NOMO-1 treated with DMSO at 0.1 percent for 48 hours (cell line): Measurements from ENCODE around the gene ANKS1B.
A peak's percentile ranks its signal among the peaks of the same experiment; 100 is the strongest.

ENCODE experiments used
- DNase-seq: peaks from one replicate; lab custom pipeline; 2025; ENCODE audit not compliant: unreplicated experiment; lab: John Stamatoyannopoulos, UW

ANKS1B gene

DNA sequence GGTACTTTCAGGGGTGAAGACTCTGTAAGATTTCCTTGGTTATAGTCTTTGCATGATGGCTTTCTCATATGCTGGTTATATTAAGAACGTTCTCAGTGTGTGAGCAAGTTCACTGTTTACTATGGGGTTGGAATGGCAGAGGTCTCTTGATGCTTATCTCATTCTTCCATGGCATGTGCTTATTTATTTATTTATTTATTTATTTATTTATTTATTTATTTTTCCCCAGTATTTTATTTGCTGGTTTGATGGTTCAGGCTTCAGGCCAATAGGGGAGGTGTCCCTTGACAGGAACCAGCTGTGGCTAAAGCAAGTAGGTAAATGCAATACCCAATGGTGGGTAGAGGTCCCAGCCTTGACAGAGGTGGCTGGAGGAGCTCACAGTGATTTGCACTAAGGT is 498.5 kb downstream of the ANKS1B start:
- no peak for DNase-seq

DNA sequence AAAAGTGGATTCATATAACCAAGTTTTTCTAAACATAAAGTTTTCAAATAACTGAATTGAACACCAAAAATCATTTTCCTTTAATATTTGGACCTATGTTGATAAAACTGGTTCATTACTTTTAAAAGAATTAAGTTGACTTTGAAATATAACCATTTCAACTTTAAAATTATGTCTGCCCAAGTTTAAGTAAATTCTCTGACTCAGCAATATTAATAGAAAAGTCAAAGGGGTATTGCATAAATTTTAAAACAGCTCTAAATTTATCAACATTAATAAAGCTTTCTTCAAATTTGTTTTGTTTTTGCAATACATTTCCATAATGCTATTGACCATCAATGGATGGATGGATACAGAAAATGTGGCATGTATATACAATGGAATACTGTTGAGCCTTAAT is 505.6 kb downstream of the ANKS1B start:
- DNase-seq = no peak

DNA sequence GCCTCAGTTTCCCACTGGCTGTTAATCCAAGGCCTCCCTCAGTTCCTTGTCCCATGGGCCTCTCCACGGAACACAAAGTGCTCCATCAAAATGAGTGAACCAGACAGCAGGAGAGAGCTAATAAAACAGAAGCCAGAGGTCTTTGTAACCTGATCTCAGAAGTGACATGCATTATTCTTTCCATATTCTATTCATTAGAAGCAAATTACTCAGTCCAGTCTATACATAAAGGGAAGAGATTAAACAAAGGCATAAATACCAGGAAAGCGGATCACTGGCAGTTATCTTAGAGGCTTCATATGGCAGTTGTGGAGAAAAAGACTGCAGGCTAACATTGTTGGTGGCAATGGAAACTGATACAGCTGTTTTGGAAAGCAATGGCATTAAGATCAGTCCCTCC is 507.8 kb downstream of the ANKS1B start:
- DNase-seq = no peak

DNA sequence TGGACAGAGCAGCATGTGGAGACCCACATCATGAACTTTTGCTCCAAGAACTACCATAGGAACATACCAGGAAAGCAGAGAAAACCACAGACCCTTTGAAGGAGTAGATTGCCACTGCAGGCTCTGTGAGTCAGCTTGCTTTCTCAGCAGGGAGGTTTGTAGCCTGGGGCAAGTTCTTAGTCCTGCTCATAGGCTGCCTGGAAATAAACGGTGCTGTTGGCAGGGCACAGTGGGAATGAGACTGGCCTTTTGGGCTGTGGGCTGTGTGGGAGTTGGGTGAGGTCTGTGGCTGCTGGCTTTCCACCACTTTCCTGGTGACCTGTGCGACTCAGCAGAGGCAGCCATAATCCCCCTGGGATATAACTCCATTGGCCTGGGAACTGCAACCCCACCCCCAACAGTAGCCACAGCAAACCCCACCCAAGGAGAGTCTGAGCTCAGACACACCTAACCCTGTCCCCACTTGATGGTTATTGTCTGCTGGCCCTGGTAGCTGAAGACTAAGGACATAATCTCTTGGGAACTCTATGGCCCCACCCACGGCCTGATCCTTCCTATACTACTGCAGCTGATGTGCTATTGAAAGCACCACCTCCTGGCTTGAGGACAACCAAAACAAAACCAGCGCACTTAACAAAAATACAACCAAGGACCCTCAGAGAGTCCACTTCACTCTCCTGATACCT is 529.2 kb downstream of the ANKS1B start:
- DNase-seq = no peak

DNA sequence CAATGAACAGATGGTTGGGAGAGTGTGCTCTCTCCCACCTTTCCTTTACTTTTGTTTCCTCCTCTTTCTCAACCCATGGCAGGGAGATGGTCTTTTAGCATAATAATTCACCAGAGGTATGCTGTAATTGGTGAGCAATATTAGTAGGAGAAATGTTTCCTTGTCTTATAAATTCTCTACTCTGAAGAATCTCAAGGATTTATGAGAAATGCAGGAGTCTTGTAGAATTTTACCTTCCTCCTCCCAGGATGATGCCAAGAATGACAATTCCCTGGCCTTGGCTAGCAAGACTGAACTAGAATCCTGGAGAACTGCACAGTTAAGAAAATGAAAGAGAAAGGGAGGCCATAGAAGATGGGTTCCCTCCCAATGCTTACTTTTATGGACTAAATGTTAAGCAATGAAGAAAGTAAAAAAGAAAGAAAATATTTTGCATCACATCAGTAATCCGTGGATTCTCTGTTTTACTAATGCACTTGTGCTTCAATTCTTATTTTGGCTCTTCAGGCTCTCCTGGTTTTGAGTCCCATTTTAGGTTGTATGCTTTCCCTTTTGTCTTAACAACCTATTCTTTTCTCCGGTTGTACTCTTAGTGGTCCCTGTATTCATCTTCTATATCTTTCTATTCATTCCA is 530.1 kb downstream of the ANKS1B start:
- DNase-seq = no peak

DNA sequence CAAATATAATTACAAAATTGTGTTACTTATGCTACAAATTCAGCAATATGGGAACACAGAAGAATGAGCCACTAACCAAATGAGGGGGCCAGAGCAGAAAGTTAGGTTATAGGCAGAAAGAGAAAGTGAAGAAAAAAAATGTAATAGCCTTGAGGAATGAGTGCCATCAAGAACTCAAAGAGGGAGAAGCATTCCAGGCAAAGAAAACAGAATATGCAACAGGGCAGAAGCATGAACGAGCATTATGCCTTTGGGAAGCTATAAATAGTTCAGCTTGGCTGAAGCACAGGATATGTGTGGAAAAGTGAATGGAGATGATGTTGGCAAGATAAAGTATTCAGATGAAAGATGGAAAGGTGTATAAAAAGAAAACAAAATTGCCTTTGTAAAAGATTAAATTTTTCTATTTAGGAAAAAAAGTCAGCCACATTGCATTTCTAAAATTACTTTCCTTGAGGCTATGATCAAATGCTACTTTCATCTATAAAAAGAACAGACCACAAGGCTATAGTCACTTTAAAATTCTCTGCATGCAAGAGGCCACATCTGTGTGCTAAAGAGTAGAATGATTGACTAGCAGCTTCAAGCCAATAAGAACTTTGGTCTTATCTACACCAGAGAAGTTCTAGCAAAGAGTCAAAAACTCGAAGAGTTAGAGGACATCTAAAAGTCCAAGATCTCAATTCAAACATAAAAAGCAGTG is 530.7 kb downstream of the ANKS1B start:
- DNase-seq = no peak

DNA sequence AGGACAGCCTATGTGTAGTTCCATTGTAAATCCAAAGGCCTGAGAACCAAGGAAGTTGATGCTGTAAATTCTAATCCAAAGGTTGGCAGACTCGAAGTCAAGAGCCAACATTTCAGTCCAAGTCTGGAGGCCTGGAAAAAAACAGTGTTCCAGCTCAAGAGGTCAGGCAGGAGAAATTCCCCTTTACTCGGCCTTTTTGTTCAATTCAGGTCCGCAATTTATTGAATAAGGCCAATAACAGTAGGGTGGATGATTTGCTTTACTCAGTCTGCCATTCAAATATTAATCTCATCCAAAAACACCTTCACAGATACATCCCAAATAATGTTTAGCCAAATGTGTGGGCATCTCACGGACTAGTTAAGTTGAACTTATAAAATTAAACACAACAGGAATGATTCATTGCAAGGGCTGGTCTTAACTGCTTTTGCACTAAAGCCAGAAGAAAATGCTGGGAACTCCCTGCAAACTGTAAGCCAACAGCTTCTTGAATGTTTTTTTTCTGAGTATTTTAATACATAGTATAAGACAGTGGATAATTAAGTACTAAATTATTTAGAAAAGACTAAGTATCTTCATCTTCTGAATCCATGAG is 534.6 kb downstream of the ANKS1B start:
- no peak for DNase-seq

DNA sequence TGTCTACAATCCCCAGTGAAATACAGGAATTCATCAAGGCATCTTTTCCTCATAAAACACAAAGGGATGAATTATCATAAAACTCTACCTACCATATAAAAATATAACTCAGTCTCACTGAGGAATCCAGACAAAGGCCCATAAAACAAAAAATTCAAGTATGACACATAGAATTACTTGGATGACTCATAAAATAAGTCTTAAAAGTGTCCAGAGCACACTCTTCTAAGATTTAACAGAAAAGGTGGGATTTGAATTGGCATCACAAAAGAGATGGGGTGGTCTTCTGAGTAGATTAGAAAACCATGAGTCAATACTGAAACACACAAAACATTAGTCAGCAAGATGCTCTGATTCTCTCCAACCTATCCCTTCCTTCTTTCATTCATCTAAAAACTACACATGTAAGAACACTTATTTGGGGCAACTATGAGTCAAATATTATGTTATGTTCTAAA is 539.8 kb downstream of the ANKS1B start:
- DNase-seq = no peak

DNA sequence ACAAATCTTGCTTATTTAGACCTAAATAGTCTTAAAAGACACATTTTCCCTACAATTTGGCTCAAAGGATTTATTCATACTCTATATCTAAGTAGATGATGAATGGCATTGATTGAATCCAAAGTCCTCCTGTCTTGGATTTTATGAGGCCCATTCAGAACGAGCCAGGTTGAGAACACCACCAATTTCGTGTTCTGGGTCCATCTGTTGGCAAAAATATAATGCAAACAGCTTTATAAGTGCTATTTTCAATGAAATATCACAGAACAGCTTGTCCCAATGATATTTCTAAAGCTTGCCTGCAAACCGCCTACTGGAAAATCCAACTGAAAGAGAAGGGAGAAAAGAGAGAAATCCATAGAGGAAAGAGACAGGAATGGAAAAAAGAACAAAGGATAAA is 542.0 kb downstream of the ANKS1B start:
- no peak for DNase-seq

DNA sequence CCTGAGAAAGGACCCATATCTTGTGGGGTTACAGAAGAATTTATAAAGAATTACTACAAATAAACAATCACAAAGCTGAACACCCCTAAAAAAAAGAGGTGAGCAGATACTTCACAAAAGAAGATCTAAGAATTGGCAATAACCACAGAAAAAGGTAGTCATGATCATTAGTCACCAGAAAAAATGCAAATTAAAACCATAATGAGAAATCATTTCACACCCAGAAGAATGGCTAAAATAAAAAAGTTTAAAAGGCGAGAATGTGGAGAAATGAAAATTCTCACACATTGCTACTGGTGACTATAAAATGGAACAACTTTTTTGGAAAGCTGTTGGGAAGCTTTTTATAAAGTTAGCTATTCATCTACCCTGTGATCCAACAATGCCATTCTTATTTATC is 545.3 kb downstream of the ANKS1B start:
- DNase-seq = no peak

DNA sequence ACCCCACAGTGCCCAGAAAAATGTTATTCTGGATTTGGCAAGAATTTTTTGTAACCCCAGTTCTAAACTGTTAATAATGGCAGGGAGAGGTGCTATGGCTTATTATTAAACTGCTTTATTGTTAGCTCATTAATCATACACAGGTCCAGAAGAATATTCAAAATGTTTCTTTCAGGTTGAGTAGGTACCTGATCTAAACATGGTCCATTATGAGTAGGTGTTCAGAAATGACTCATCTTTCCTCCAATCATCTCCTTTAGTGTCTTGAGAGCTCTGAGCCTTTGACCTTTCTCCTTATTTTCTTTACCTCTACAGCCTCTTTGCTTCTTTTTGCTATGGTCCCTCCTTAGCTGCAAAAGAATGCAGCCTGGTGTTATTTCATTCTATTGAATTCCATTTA is 548.2 kb downstream of the ANKS1B start:
- no peak for DNase-seq

DNA sequence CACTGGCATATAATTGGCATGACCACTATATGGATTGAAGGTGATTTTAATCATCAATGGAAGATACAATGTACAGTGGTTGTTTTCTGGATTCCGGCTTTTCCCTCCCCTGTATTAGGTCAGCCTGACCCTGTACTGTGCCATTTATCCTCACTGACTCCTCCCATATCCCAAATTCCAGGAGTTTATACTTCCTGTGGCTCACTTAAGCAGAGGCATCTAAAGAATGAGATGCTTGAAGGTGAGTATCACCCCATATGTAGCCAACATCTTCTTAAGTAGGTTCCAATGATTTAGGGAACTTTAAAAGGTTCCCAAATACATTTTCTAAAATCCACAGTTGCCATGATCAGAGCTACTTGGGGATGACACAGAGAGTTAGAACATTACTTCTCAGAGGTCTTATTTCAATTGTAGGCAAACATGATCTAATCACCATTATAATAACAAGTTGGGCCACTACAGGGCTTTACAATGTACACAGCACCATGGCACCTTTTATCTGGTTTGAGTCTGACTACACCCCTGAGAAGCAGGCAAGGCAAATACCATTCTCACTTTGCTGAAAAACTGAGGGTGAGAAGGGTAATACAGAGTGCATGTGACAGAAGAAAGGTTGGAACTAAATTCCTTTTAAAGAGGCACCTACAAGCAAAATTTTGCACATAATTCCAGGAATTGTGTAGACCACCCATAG is 549.5 kb downstream of the ANKS1B start:
- no peak for DNase-seq

DNA sequence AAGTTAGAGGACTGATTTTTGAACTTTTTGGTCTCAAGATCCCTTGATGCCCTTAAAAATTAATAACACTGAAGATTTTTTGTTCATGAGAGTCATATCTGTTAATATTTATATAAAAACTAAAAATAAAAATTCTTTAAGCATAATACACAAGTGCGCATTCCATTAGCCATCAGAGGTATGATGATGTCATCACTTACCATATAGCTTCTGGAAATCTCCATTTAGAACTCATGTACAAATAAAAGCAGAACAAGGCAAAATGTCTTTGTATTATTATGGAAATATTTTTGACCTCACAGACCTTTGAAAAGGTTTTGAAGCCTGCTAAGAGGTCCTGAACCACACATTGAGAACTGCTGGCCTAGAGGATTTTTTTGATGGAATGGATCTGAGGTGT is 551.6 kb downstream of the ANKS1B start:
- DNase-seq = no peak

DNA sequence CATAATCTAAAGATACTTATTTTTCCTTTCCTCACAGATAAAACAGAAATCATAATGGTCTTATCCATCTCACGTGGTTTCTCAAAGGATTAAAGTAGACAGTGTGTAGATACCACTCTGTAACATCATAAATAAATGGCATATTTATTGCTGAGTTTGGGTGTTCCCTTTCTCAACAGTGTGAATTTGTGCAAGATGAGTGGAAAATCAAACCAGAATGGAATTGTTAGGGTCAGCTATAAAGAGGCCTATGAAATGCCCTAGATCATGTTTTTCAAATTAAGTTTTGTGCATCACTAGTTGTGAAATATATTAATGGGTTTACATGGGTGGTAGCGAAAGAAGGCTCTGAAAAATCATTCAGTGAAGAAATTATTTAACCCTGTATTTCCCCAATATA is 553.5 kb downstream of the ANKS1B start:
- no peak for DNase-seq

DNA sequence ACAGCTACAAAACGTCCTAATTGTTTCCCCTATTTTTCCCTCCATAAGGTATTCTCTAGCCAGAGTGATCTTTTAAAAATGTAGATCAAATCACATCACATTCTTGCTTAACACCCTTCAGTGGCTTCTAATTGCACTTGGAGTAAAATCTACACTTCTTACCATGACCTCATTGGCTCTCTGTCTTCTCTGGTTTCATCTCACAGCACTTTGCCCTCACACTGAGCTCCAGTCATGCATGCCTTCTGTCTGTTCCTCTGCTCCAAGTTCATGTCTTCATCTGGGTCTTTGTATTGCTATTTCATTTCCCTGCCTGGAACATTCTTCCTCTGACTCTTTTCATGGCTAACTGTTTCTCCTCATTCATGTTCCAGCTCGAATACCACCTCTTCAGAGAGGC is 557.6 kb downstream of the ANKS1B start:
- DNase-seq = no peak

DNA sequence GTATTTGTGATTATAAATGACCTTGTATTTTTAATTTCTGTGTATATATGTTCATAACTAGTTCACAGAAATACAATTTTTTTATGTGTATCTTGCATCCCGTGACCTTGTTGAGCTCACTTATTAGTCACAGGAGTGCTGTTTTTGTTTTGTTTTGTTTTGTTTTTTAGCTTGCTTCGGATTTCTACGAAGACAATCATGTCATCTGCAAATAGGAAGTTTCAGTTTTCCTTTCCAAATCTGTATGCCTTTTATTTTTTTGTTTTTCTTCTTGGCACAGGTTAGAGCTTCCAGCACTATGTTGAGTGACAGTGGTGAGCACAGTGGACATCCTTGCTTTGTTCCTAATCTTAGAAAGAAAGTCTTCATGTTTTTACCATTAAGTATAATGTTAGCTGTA is 566.4 kb downstream of the ANKS1B start:
- DNase-seq = no peak

DNA sequence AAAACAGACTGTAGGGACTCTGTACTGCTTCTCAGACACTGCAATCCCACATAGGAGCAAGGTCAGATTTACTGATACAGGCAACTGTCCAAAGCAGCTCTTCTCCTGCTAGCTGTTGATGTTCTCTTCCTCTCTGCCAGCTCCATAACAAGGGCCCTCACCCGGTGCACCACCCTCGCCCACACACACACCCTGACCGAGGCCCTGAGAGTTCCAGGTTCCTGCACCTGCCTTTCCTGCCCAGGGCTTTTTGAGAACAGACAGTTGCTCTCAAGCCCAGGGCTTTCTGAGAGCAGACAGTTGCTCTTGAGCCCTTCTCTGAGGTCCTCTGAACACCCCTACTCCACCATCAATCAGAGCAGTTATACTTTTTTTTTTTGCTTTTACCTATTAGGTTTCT is 571.0 kb downstream of the ANKS1B start:
- DNase-seq = no peak

DNA sequence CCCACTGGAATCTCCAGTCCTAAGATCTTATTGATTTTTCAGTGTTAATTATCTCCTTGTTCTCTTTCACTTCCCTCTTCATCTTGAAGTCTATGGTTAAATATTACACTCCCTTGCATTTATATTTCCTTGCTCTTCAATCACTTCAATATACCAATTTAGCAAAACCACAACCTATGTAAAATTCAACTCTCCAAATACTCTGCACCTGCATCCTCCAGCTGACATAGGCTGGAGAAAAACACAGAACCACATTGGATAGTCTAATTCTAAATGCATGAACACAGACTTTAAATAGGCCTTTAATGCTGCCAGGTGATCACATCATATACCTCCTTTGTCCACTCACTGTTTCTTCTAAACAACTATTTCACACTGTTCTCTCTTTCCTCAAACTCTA is 591.0 kb downstream of the ANKS1B start:
- peak; percentile 6 for DNase-seq

DNA sequence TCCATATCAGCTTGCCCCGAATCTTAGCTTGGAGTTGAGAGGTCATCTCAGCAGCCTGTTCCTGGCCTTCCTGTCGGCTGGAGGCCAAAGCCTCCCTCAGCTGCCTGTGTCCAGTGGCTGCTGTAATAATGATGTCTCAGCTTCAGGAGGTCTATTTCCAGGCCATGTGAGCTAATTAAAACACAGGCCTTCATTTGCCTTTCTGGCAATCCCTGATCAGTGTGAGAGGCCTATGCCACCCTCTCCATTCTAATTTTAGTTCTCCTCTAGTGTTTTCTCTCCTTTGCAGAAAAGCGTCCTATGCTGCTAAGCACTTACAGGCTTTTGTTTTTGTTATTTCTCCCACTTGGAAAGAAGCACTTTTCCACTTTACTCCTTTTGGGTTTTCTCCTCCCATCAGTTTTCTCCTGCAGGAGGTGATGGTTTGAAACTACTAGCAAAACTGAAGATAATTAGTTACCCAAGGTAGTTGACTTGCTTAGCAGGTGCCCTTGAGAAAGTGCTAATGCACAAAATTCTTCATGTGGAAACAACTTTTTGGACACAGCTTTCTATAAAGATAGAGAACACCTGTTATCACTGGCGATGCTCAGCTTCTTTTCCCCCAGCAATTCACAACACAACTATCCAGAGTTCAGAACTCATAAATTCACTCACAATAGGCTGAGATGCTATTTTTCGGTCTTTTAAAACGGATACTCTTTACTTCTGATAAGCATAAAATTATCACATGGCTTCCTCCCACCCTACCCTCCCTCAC is 592.5 kb downstream of the ANKS1B start:
- DNase-seq = no peak

DNA sequence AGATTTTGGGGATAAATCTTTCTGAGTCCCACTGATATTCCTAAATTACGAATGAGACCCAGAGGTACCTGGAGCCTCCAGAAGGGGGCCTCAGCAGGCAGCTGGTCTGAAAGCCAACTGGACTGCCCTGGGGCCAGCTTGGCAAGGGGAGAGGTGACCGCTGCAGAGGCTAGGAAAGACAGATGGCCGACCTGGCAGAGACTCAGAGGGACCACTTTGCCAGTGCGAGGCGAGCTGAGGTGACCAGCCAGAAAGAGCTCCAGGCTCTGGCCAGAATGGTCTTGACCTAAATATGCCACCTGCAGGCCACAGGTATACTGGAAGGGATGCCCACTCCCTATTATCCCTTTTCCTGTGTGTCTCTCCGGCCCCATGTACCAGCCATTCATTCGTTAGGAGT is 594.0 kb downstream of the ANKS1B start:
- DNase-seq = no peak

DNA sequence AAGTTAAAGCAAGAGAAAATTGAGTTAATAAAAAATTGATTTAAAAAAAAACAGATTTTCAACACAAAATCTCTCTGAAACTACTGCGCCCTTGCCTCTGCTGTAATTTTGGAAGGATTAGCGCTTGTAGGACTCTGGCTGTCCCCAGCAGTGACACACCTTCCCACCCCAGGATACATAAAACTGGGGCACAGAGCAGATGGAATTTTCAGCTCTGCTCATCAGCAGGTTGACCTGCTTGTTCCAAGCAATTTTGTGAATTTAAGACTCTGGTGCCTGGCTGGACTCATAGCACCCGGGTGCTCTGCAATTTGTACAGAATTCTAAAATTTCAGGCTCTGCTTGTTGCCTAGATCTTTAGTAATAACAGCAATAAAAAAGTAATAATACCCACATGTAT is 595.0 kb downstream of the ANKS1B start:
- DNase-seq = no peak
